GM19023 (cell line): Measurements from ENCODE around the gene KIAA1671.
"Not testable (repeated sequence)": the region's sequence is repeated elsewhere in the genome, so short reads cannot be mapped to it uniquely, and the experiment has no call there.

ENCODE experiments used
- ATAC-seq: cut with Tn5 transposase; IDR thresholded peaks from one replicate; pipeline ENCODE4 v1.9.1; 2021; ENCODE audit warnings: mild to moderate bottlenecking, moderate library complexity; ENCODE audit not compliant: unreplicated experiment

Gene KIAA1671

GRCh38 chr22:25212337-25212736 lies 259.8 kb downstream of the KIAA1671 start:
- ATAC-seq, result no peak

- no peak for ATAC-seq
These were observed 260.7 kb downstream of the KIAA1671 start for GRCh38 chr22:25213221-25213620.

- no peak for ATAC-seq
These were observed 263.7 kb downstream of the KIAA1671 start for GRCh38 chr22:25216230-25216629.

GRCh38 chr22:25219211-25219689 lies 266.7 kb downstream of the KIAA1671 start, which contains the start of gene CRYBB2:
TSS of gene CRYBB2 (plus strand) at chr22:25219639. CDS start at chr22:25221430, 1,791 bp downstream.
- no peak for ATAC-seq

GRCh38 chr22:25219948-25220442 lies 267.5 kb downstream of the KIAA1671 start:
- ATAC-seq, result no peak

GRCh38 chr22:25221790-25222189 lies 269.3 kb downstream of the KIAA1671 start:
- no peak for ATAC-seq

- no peak for ATAC-seq
These were observed 270.8 kb downstream of the KIAA1671 start for GRCh38 chr22:25223269-25223850.

GRCh38 chr22:25228822-25229221 lies 276.3 kb downstream of the KIAA1671 start:
- ATAC-seq, result no peak

GRCh38 chr22:25230760-25231159 lies 278.2 kb downstream of the KIAA1671 start:
- not testable (repeated sequence) for ATAC-seq

GRCh38 chr22:25232301-25232700 lies 279.8 kb downstream of the KIAA1671 start:
- ATAC-seq, result no peak

GRCh38 chr22:25233706-25234105 lies 281.2 kb downstream of the KIAA1671 start:
- not testable (repeated sequence) for ATAC-seq

GRCh38 chr22:25235547-25236290 lies 283.2 kb downstream of the KIAA1671 start:
- no peak for ATAC-seq

- no peak for ATAC-seq
These were observed 283.9 kb downstream of the KIAA1671 start for GRCh38 chr22:25236417-25236816.

GRCh38 chr22:25237503-25237902 lies 285.0 kb downstream of the KIAA1671 start:
- ATAC-seq, result no peak

- ATAC-seq, result not testable (repeated sequence)
These were observed 285.5 kb downstream of the KIAA1671 start for GRCh38 chr22:25238058-25238457.
